SK-N-DZ (cell line): Measurements from ENCODE around the gene AP3S2.
"Not testable (repeated sequence)": the region's sequence is repeated elsewhere in the genome, so short reads cannot be mapped to it uniquely, and the experiment has no call there.

ENCODE experiments used
- DNase-seq: peaks from one replicate; pipeline ENCODE4 v3.0.0-alpha.2; 2015; ENCODE audit warnings: low spot score

The AP3S2 gene

DNA sequence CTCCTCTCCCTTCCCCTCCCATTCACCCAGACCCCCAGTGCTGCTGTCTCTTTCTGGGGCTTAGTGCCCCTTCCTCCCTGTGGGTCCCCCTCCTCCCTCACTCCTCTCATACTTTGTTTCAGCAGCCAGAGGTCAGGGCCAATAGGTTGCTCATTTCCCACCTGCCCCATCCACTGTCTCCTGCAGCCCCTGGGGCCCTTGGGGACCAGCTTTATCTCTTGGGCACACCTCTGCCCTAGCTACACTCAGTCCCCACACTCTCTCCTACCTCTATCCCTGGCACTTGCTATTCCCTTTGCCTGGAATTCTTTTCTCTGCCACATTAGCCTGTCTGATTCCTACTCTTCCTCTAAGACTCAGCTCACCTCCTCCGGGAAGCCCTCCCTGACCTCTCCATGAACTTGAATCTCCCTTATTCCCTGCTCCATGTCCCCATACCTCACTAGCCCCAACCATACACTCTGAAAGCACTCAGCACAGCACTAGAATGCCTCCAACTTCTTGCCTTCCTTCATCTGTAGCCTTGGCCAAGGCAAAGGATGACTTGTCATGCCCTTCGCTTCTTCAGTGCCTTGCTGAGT, 93.8 kb downstream of the AP3S2 start:
- DNase-seq = no peak

DNA sequence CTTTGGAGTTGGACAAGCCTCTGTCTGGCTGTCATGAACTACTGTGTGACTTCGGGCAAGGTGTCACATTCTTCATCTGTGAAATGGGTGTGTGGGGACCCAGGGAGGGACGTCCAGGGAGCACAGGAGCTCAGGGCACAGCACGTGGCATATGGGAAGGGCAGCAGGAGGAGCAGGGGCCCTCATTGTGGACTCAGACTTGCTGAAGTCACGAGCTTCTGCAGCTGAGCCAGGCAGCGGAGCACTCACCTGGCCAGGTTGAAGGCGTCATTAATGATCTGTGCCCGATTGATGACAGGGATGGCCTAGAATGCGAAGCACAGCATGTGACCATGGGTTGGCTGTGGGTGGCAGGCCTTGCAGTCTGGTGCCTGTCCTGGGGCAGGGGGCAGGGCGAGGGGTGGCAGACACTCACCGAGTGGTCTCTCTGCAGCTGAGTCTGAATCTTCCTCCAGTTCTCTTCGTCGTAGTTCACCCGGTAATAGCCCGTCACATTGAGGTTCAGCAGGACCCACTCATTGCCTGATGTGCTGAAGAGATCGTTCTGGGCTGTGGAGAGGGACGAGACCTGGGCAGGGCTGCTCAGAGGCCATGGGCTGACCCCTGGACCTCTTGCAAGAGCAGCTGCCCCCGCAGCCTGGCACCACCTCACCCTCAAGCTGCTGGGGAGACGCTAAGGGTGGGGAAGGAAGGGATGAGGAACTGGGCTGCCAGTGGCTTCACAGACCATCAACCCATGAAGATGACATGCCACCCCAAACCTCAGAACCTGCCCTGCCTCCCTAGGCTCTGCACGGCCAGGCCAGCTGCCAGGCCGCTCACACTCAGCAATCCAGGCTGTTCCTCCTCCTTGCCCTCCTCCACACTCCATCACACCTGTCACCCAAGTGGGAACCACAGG, 94.5 kb downstream of the AP3S2 start:
- DNase-seq = no peak

DNA sequence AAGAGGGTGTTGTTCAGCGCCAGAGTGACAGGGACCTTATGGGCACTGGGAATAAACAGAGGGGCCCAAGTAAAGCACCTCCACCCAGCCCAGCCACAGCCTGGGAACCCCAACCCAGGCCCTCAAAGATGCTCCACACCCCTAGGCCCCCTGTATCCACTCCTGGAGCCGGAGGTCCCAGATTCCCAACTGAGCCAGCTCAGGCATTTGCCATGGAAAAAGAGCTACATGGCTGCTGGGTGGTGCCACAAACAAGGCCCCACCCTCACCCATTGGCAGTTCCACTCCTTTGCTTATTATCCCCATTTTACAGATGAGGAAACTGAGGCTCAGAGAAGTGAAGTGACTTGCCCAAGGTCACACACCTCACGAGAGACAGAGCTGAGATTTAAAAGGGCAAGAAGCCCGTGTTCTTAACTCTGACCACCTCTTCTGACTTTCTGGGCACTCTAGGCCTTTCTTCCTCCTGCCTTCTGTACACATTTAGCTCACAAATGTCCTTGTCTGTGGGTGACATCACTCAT, 96.1 kb downstream of the AP3S2 start:
- DNase-seq = no peak

DNA sequence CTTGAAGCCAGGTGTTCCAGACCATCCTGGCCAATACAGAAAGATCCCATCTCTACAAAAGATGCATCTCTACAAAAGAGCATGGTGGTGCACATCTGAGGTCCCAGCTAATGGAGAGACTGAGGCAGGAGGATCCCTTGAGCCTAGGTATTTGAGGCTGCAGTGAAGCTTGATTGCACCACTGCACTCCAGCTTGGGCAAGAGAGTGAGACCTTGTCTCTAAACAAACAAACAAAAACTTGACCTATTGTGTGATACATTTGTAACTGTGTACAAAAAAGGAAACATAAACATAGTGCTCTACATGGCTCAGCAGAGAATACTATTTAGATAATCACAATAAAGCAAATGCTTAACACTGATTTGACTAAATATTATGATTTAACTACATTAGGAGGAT, 97.8 kb downstream of the AP3S2 start:
- no peak for DNase-seq

GRCh38 chr15:89794627-89795241, 99.1 kb downstream of the AP3S2 start:
- DNase-seq = no peak

GRCh38 chr15:89792106-89792805, 101.5 kb downstream of the AP3S2 start:
- DNase-seq = no peak

DNA sequence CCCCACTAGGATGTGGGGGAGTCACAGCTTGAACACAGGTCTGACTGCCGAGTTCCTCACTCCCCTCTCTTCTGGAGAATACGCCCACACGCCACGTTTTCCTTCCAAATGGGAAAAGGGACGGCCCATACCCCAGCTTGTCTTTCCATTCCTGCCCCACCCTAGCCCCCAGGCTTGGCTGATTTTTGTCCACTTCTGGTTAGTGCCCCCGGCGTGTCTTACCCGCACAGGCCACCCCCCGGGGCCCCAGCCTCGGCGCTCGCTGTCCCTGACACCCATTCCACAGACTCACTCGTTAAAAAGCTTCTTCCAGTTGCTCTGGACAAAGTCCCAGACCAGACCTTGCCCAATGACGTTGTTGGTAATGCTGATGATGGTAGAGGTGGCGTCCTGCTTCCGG, 103.1 kb downstream of the AP3S2 start:
- DNase-seq = no peak

- no peak for DNase-seq
Observed at GRCh38 chr15:89790206-89790605, 103.6 kb downstream of the AP3S2 start.

GRCh38 chr15:89788585-89788984, 105.2 kb downstream of the AP3S2 start:
- not testable (repeated sequence) for DNase-seq

DNA sequence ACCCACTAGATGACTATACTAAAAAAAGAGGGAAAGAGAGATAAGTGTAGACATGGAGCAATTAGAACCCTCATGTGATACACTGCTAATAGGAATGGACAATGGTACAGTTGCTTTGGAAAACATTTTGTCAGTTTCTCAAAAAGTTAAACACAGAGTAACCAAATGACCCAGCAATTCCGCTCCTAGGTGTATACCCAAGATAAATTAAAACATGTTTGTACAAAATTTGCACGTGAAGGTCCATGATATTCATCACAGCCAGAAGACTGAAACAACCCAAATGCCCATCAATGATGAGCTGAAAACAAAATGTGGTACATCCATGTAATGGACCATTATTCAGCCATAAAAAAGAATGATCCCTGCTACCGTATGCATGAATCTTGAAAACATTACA, 105.8 kb downstream of the AP3S2 start:
- DNase-seq = no peak

GRCh38 chr15:89785774-89786140, 108.0 kb downstream of the AP3S2 start:
- DNase-seq = no peak

GRCh38 chr15:89785064-89785773, 108.6 kb downstream of the AP3S2 start:
- no peak for DNase-seq

- no peak for DNase-seq
Observed at GRCh38 chr15:89784686-89784960, 109.2 kb downstream of the AP3S2 start.

- DNase-seq = no peak
Observed at GRCh38 chr15:89783861-89784685, 109.7 kb downstream of the AP3S2 start.

DNA sequence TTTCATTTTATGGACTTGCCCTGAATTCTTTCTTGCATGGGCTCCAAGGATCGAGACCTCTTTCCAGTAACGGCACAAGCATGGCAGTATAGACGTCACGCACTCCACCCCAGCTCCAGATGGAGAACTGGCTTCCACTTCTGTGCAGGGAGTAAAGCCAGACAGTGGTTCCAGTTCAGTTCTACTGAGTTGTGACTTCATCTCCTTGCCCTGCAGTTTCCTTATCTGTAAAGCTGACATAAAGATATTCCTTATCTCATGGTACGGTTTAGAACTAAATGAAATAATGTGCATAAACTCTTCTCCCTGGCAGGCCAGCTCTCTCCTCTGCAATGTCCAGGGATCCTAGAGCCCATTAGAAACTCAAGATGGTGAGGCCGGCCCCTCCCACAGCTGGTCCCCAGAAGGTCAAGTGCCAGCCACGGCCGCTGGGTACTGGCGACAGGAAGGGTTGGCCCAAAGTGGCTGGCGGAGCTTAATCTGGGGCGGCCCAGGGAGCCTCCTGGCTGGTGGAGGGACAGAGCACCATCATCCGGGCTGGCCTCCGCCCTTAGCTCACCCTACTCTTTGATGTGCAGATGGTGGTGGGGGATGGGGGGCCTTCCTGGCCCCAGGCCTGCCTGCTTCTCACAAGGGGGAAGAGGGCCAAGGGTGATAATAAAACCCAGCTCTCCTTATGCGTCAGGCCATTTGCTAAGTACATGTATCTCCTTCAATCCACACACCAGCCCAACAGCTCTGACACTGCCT, 110.5 kb downstream of the AP3S2 start:
- DNase-seq = no peak

DNA sequence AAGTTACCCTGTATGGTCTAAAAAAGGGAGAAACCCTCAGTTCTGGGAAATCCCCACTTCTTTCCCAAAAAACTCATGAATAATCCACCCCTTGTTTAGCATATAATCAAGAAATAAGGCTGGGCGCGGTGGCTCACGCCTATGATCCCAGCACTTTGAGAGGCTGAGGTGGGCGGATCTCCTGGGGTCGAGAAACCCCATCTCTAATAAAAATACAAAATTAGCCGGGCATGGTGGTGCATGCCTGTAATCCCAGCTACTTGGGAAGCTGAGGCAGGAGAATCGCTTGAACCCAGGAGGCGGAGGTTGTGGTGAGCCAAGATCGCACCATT, 111.2 kb downstream of the AP3S2 start:
- DNase-seq = not testable (repeated sequence)

- no peak for DNase-seq
Observed at GRCh38 chr15:89781891-89782618, 111.7 kb downstream of the AP3S2 start.

GRCh38 chr15:89781055-89781454, 112.7 kb downstream of the AP3S2 start:
- no peak for DNase-seq

- DNase-seq = no peak
Observed at GRCh38 chr15:89780601-89781000, 113.2 kb downstream of the AP3S2 start.
